Coronary artery (tissue), 2 donors: ENCODE data around the gene MAST4.

Experiments used
- DNase-seq: peaks from one replicate; pipeline ENCODE4 v3.0.0-alpha.2; 2017; ENCODE audit warnings: low spot score
- H3K27ac ChIP-seq, 2 donors: fragments of 200-600 bp; sonication (generic); one replicate each; pipeline ENCODE4 v1.5.1; 2016 to 2019
- H3K4me3 ChIP-seq: fragments of 200-600 bp; sonication (generic); 2 replicates; pipeline ENCODE4 v1.5.1; 2016; ENCODE audit warnings: mild to moderate bottlenecking, moderate library complexity
- CTCF ChIP-seq: fragments of 200-600 bp; sonication (generic); IDR thresholded peaks from one replicate; pipeline ENCODE4 v1.5.1; 2019; ENCODE audit warnings: antibody characterized with exemption

The MAST4 gene

DNA sequence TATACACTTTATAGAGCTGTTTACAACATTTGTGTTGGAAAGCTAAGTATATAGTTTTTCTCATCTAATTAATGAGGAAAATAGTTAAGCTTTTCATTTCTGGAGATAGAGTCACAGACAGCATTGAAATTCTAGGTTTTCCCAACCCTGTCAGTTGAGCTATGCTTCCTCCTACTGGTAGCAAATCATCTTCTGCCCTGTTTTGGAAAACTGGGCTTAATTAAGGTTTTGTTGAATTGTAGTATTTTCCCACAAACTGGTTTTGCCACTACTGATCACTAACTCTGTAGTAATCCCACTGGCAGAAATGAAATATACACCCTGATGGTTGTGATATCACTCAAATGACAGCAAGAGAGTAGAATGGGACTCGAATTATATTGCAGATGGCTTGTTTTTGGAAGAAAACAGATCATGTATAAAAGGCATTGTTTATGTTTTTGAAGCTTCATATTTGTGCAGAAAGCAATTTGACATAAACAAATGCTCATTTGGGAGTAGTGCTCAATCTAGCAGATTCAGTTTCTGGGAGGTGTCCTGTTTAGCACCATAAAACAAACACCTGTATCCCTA, 553.8 kb downstream of the MAST4 start:
- no peak for TF ChIP-seq CTCF
- Histone ChIP-seq H3K27ac (no peak overlapping the region), H3K4me3 (no peak overlapping the region)
- no peak for DNase-seq

DNA sequence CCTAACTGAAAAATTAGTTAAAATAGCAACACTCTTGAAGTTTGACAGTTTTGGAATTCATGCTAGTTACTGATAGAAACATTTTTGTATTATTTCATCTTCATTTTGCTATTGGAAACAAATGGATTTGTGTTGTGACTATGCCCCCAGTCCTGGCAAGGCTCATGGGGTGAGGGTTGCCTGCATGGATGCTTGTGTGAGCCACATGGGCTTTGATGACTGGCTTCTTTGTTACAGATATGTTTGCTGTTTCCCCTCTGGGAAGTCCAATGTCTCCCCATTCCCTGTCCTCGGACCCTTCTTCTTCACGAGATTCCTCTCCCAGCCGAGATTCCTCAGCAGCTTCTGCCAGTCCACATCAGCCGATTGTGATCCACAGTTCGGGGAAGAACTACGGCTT, 556.2 kb downstream of the MAST4 start:
- Histone ChIP-seq H3K27ac (no peak overlapping the region), H3K4me3 (no peak overlapping the region)
- no peak for TF ChIP-seq CTCF
- no peak for DNase-seq

DNA sequence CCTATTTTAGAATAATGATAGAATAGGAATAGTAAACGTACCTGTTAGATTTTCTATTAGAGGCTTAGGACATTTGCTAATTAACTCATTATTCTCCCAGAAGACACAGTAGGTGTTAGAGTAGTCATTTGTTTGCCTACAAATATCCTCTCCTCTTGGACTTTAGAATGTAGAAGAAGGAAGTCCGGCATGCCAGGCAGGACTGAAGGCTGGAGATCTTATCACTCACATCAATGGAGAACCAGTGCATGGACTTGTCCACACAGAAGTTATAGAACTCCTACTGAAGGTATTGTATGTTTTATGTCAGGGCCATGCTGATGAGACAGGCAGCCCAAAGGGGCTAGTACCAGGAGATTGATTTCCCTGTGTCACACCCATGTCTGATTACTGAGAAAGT, 557.1 kb downstream of the MAST4 start:
- no peak for DNase-seq
- H3K27ac ChIP-seq: no peak overlapping the region
- TF ChIP-seq CTCF: no peak
- H3K4me3 ChIP-seq: no peak overlapping the region

- DNase-seq: no peak
- no peak for TF ChIP-seq CTCF
- Histone ChIP-seq H3K4me3 (no peak overlapping the region), H3K27ac (no peak overlapping the region)
These were observed 558.5 kb downstream of the MAST4 start for GRCh38 chr5:67154556-67155206.

DNA sequence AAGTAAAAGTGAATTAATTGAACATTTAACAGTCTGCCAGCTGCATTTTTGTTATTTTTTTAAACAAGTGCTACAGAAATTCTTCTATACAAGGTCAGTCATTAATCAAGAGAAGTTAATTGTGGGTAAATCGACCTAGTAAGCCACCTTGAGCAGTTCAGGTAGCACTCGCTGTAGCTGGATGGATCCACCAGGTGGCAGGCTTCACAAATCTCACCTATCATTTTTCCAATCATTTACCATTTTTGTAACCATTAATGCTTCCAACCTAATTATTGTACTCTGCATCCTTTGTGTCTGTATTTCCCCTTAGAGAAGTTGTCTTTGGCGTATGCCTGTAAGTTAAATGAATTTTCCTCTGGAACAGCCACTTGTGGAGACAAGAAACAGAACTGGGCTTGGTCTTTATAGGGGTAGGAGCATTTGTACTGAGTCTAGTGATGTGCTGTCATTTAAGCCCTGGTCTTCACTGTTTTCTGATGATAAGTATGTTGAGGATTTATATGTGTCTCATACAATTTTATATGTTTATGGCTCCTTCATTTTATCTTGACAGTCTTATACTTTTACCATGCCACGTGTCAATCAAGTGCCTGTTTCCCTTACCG, 560.9 kb downstream of the MAST4 start:
- TF ChIP-seq CTCF: peak; percentile 71
- Histone ChIP-seq H3K27ac (no peak overlapping the region), H3K4me3 (no peak overlapping the region)
- no peak for DNase-seq

DNA sequence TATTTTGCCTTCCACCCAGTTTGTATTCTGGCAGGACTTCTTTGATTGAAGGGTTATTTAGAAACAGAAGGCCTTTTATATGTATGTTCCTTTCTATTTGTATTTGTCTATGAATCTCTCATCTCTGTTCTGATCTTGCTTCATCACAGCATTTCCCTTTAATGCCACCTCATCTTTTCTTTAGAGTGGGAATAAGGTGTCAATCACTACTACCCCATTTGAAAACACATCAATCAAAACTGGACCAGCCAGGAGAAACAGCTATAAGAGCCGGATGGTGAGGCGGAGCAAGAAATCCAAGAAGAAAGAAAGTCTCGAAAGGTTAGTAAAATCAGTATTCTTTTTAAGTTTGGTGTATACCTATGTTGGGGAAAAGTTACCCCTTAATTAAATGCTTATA, 564.1 kb downstream of the MAST4 start:
- no peak for DNase-seq
- Histone ChIP-seq H3K27ac (peak overlapping the region; percentile 42 to 61), H3K4me3 (no peak overlapping the region)
- no peak for TF ChIP-seq CTCF

- Histone ChIP-seq H3K4me3 (no peak overlapping the region), H3K27ac (peak overlapping the region; percentile 42 to 61)
- no peak for DNase-seq
- TF ChIP-seq CTCF: no peak
These were observed 564.8 kb downstream of the MAST4 start for GRCh38 chr5:67160985-67161384.
